Hepatocyte (in vitro differentiated cells): ENCODE measurements around the gene DIP2C. TPM values are rescaled to one million over a fixed set of nuclear protein-coding genes. Genes with fewer than 3 reads are reported as not detected.

Source experiments
- DNase-seq: peaks from one replicate; pipeline ENCODE4 v3.0.0-alpha.2; 2016; ENCODE audit warnings: low spot score
- H2AFZ ChIP-seq: fragments of 200-600 bp; sonication (generic); 2 replicates; pipeline ENCODE4 v1.6.0; 2016; ENCODE audit warnings: antibody characterized with exemption, mild to moderate bottlenecking
- H3K27ac ChIP-seq: fragments of 200-600 bp; sonication (generic); 2 replicates; pipeline ENCODE4 v1.5.1; 2016; ENCODE audit warnings: mild to moderate bottlenecking
- H3K27me3 ChIP-seq: fragments of 200-600 bp; sonication (generic); 2 replicates; pipeline ENCODE4 v1.6.1; 2016
- H3K36me3 ChIP-seq: fragments of 200-600 bp; sonication (generic); replicated peaks from 2 replicates; pipeline ENCODE4 v1.5.1; 2016; ENCODE audit warnings: low read depth; ENCODE audit not compliant: insufficient read depth
- H3K4me1 ChIP-seq: fragments of 200-600 bp; sonication (generic); 2 replicates; pipeline ENCODE4 v1.5.1; 2016; ENCODE audit warnings: mild to moderate bottlenecking, moderate library complexity; ENCODE audit not compliant: insufficient read depth
- H3K4me2 ChIP-seq: fragments of 200-600 bp; sonication (generic); 2 replicates; pipeline ENCODE4 v1.6.0; 2016
- H3K4me3 ChIP-seq: fragments of 200-600 bp; sonication (generic); 2 replicates; pipeline ENCODE4 v1.5.1; 2016; ENCODE audit warnings: mild to moderate bottlenecking
- H3K79me2 ChIP-seq: fragments of 200-600 bp; sonication (generic); 2 replicates; pipeline ENCODE4 v1.6.0; 2017; ENCODE audit warnings: mild to moderate bottlenecking
- H3K9me2 ChIP-seq: fragments of 200-600 bp; sonication (generic); replicated peaks from 2 replicates; pipeline ENCODE4 v1.6.0; 2017; ENCODE audit warnings: mild to moderate bottlenecking; ENCODE audit not compliant: insufficient read depth
- H3K9me3 ChIP-seq: fragments of 200-600 bp; sonication (generic); 2 replicates; pipeline ENCODE4 v1.5.1; 2016; ENCODE audit warnings: low read depth, mild to moderate bottlenecking
- H4K20me1 ChIP-seq: fragments of 200-600 bp; sonication (generic); 2 replicates; pipeline ENCODE4 v1.6.0; 2016; ENCODE audit warnings: mild to moderate bottlenecking; ENCODE audit not compliant: insufficient read depth, poor library complexity, severe bottlenecking
- CTCF ChIP-seq: fragments of 200-600 bp; sonication (generic); IDR thresholded peaks from 2 replicates; pipeline ENCODE4 v1.5.1; 2016; ENCODE audit warnings: antibody characterized with exemption, mild to moderate bottlenecking; ENCODE audit not compliant: poor library complexity
- EZH2 ChIP-seq: fragments of 200-600 bp; sonication (generic); IDR thresholded peaks from 2 replicates; pipeline ENCODE4 v1.6.1; 2016; ENCODE audit warnings: antibody characterized with exemption, mild to moderate bottlenecking, borderline replicate concordance
- EZH2phosphoT487 ChIP-seq: fragments of 200-600 bp; sonication (generic); IDR thresholded peaks from one replicate; pipeline ENCODE4 v1.6.1; 2018; ENCODE audit warnings: antibody characterized with exemption, mild to moderate bottlenecking, low read depth, moderate library complexity; ENCODE audit not compliant: unreplicated experiment, severe bottlenecking
- whole genome bisulfite sequencing: methylation state at CpG from one replicate; pipeline ENCODE4 v1.1.6; 2016; ENCODE audit warnings: low lambda C conversion rate; ENCODE audit errors: missing lambda C conversion rate; 5-methylcytosine and 5-hydroxymethylcytosine counted together
- polyA plus RNA-seq: library from polyadenylated mRNA; unstranded; fragments of >200 nt; fragmentation: Nextera tagmentation; extraction: Ambion mirVana; gene quantifications from 2 replicates; pipeline ENCODE4 v1.2.1, GENCODE V29; 2016
- total RNA-seq: library from RNA; depleted of rRNA; stranded (reverse); fragments of >200 nt; gene quantifications from 2 replicates; pipeline ENCODE4 v1.2.3, GENCODE V29; 2014

The DIP2C gene
- total and polyA plus RNA-seq, 2 experiments from 2014 or later = 11.1 to 12.8 TPM

GRCh38 chr10:378930-379704 is 310.4 kb downstream of the DIP2C start:
- no peak for DNase-seq
- no peaks in the 10 kb centered on the region for H3K79me2 ChIP-seq
- WGBS = 96% methylated on average over 10 of the region's 16 CpGs
- no peaks in the 10 kb centered on the region for H3K36me3 ChIP-seq
- no peaks in the 10 kb centered on the region for H4K20me1 ChIP-seq
- no peaks in the 10 kb centered on the region for H3K27me3 ChIP-seq
- peaks cover 16% of the 10 kb centered on the region for H3K4me1 ChIP-seq
- TF ChIP-seq CTCF (no peak), EZH2 (no peak), EZH2phosphoT487 (no peak)
- no peak overlapping the region for H3K4me3 ChIP-seq
- no peak overlapping the region for H3K27ac ChIP-seq
- H3K9me3 ChIP-seq = no peaks in the 10 kb centered on the region
- no peak overlapping the region for H2AFZ ChIP-seq
- H3K4me2 ChIP-seq = no peak overlapping the region
- no peaks in the 10 kb centered on the region for H3K9me2 ChIP-seq

DNA sequence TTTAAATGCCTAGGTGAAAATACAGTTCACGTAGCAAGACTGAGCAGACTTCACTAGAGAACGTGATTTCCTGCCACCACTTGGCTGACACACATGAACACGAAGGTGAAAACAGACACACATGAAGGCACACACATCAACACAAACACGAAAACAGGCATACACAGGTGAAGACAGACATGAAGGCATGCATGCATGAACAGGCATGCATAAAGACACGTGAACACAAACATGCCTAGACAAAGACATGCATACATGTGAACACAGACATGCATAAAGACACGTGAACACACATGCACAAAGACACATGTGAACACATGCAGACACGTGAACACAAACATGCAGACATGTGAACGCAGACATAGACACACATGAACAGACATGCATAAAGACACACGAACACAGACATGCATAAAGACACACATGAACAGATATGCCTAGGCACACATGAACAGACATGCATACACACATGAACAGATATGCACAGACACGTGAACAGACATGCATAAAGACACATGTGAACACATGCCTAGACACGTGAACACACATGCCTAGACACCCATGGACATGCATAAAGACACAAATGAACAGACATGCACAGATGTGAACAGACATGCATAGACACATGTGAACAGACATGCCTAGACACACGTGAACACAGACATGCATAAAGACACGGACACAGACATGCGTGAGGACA is 311.1 kb downstream of the DIP2C start:
- TF ChIP-seq CTCF = no peak
- no peak for TF ChIP-seq EZH2phosphoT487
- no peak for TF ChIP-seq EZH2
- Histone ChIP-seq H3K27ac (no peak overlapping the region), H3K4me2 (no peak overlapping the region), H3K36me3 (no peaks in the 10 kb centered on the region), H4K20me1 (no peaks in the 10 kb centered on the region), H3K79me2 (no peaks in the 10 kb centered on the region), H3K4me1 (peaks cover 23% of the 10 kb centered on the region), H3K27me3 (no peaks in the 10 kb centered on the region), H3K9me2 (no peaks in the 10 kb centered on the region), H3K4me3 (no peak overlapping the region), H2AFZ (no peak overlapping the region), H3K9me3 (no peaks in the 10 kb centered on the region)
- no peak for DNase-seq
- 97% methylated on average over 14 of the region's 14 CpGs for WGBS

- peaks cover 34% of the 10 kb centered on the region for H3K4me1 ChIP-seq
- no peaks in the 10 kb centered on the region for H3K9me2 ChIP-seq
- no peak overlapping the region for H2AFZ ChIP-seq
- H3K79me2 ChIP-seq = no peaks in the 10 kb centered on the region
- no peaks in the 10 kb centered on the region for H3K9me3 ChIP-seq
- H3K27me3 ChIP-seq = no peaks in the 10 kb centered on the region
- H4K20me1 ChIP-seq = no peaks in the 10 kb centered on the region
- TF ChIP-seq CTCF (no peak), EZH2phosphoT487 (no peak), EZH2 (no peak)
- no peak overlapping the region for H3K27ac ChIP-seq
- no peak overlapping the region for H3K4me3 ChIP-seq
- WGBS = 81% methylated on average over 10 of the region's 10 CpGs
- H3K4me2 ChIP-seq = no peak overlapping the region
- no peak for DNase-seq
- H3K36me3 ChIP-seq = no peaks in the 10 kb centered on the region
Observed at GRCh38 chr10:377228-377627, 312.2 kb downstream of the DIP2C start.
